Loucy (cell line): ENCODE results near the gene DDX49.

Experiments used
- H2AFZ ChIP-seq: fragments of 200-600 bp; sonication (generic); 2 replicates; pipeline ENCODE4 v1.6.0; 2016; ENCODE audit warnings: antibody characterized with exemption, mild to moderate bottlenecking, low read length, moderate library complexity
- H3F3A ChIP-seq: fragments of 200-600 bp; 2 replicates; pipeline ENCODE4 v1.6.0; 2016; ENCODE audit warnings: antibody characterized with exemption, low read depth, mild to moderate bottlenecking
- H3K27me3 ChIP-seq: fragments of 200-600 bp; sonication (generic); 2 replicates; pipeline ENCODE4 v1.6.1; 2014; ENCODE audit warnings: low read length, mild to moderate bottlenecking; ENCODE audit not compliant: insufficient read depth, poor library complexity, severe bottlenecking
- H3K36me3 ChIP-seq: fragments of 200-600 bp; sonication (generic); 2 replicates; pipeline ENCODE4 v1.6.1; 2016; ENCODE audit warnings: low read length; ENCODE audit not compliant: insufficient read depth
- H3K4me1 ChIP-seq: fragments of 200-600 bp; sonication (generic); 2 replicates; pipeline ENCODE4 v1.5.1; 2014; ENCODE audit warnings: low read length, mild to moderate bottlenecking; ENCODE audit not compliant: insufficient read depth, poor library complexity, severe bottlenecking
- H3K4me2 ChIP-seq: fragments of 200-600 bp; sonication (generic); 2 replicates; pipeline ENCODE4 v1.6.0; 2014; ENCODE audit warnings: antibody characterized with exemption, low read length, low read depth, mild to moderate bottlenecking; ENCODE audit not compliant: poor library complexity, severe bottlenecking
- H3K4me3 ChIP-seq: fragments of 200-600 bp; sonication (generic); 2 replicates; pipeline ENCODE4 v1.5.1; 2014; ENCODE audit warnings: low read length, mild to moderate bottlenecking, mixed read lengths; ENCODE audit not compliant: poor library complexity, severe bottlenecking
- H3K79me2 ChIP-seq: fragments of 200-600 bp; sonication (generic); 2 replicates; pipeline ENCODE4 v1.6.1; 2014; ENCODE audit warnings: low read length; ENCODE audit not compliant: insufficient read depth
- H3K9ac ChIP-seq: fragments of 200-600 bp; sonication (generic); 2 replicates; pipeline ENCODE4 v1.6.0; 2014; ENCODE audit warnings: mild to moderate bottlenecking, low read depth, low read length, moderate library complexity; ENCODE audit not compliant: poor library complexity, severe bottlenecking
- H3K9me2 ChIP-seq: fragments of 200-600 bp; sonication (generic); replicated peaks from 2 replicates; pipeline ENCODE4 v1.6.1; 2016; ENCODE audit warnings: low read depth, low read length, mixed read lengths
- H3K9me3 ChIP-seq: fragments of 200-600 bp; sonication (generic); 2 replicates; pipeline ENCODE4 v1.6.1; 2014; ENCODE audit warnings: mild to moderate bottlenecking, antibody characterized with exemption, low read length, low read depth; ENCODE audit not compliant: insufficient read depth
- H4K20me1 ChIP-seq: fragments of 200-600 bp; sonication (generic); 2 replicates; pipeline ENCODE4 v1.6.0; 2014; ENCODE audit warnings: antibody characterized with exemption, low read length, mild to moderate bottlenecking; ENCODE audit not compliant: insufficient read depth, poor library complexity, severe bottlenecking
- CTCF ChIP-seq: fragments of 200-600 bp; sonication (generic); conservative IDR thresholded peaks from 2 replicates; pipeline ENCODE4 v1.5.1; 2014; ENCODE audit warnings: mild to moderate bottlenecking, antibody characterized with exemption, low read length
- EZH2phosphoT487 ChIP-seq: fragments of 200-600 bp; IDR thresholded peaks from 2 replicates; pipeline ENCODE4 v1.6.1; 2018; ENCODE audit warnings: antibody characterized with exemption, mild to moderate bottlenecking, moderate library complexity, borderline replicate concordance

Gene DDX49

GRCh38 chr19:18903156-18904037 is 16.1 kb upstream of the DDX49 start:
- no peaks in the 10 kb centered on the region for H3K79me2 ChIP-seq
- H3K9me3 ChIP-seq: no peaks in the 10 kb centered on the region
- H2AFZ ChIP-seq: no peak overlapping the region
- no peak for TF ChIP-seq EZH2phosphoT487
- TF ChIP-seq CTCF: no peak
- no peak overlapping the region for H3K4me2 ChIP-seq
- H3K27me3 ChIP-seq: no peaks in the 10 kb centered on the region
- no peak overlapping the region for H3K4me3 ChIP-seq
- H3F3A ChIP-seq: no peaks in the 10 kb centered on the region
- no peaks in the 10 kb centered on the region for H4K20me1 ChIP-seq
- no peak overlapping the region for H3K9ac ChIP-seq
- H3K36me3 ChIP-seq: no peaks in the 10 kb centered on the region; the same call in 1 of the 2 replicates
- no peaks in the 10 kb centered on the region for H3K4me1 ChIP-seq
- no peaks in the 10 kb centered on the region for H3K9me2 ChIP-seq

- TF ChIP-seq EZH2phosphoT487: no peak
- no peak for TF ChIP-seq CTCF
- H4K20me1 ChIP-seq: no peaks in the 10 kb centered on the region
- H3K27me3 ChIP-seq: no peaks in the 10 kb centered on the region
- H3F3A ChIP-seq: no peaks in the 10 kb centered on the region
- H3K36me3 ChIP-seq: no peaks in the 10 kb centered on the region; the same call in 1 of the 2 replicates
- no peak overlapping the region for H3K4me3 ChIP-seq
- H3K9ac ChIP-seq: no peak overlapping the region
- no peaks in the 10 kb centered on the region for H3K79me2 ChIP-seq
- no peaks in the 10 kb centered on the region for H3K9me2 ChIP-seq
- no peak overlapping the region for H3K4me2 ChIP-seq
- H3K4me1 ChIP-seq: no peaks in the 10 kb centered on the region
- no peaks in the 10 kb centered on the region for H3K9me3 ChIP-seq
- no peak overlapping the region for H2AFZ ChIP-seq
These were observed 15.0 kb upstream of the DDX49 start for GRCh38 chr19:18904334-18905057.

GRCh38 chr19:18905058-18905456 is 14.5 kb upstream of the DDX49 start:
- no peak overlapping the region for H3K9ac ChIP-seq
- H3K4me3 ChIP-seq: no peak overlapping the region
- H3K36me3 ChIP-seq: no peaks in the 10 kb centered on the region; the same call in 1 of the 2 replicates

More at GRCh38 chr19:18905058-18905456, 14.5 kb upstream of the DDX49 start:
- Histone ChIP-seq H3K27me3 (no peaks in the 10 kb centered on the region), H3K79me2 (no peaks in the 10 kb centered on the region), H4K20me1 (no peaks in the 10 kb centered on the region), H3K9me3 (no peaks in the 10 kb centered on the region), H3K4me1 (no peaks in the 10 kb centered on the region), H2AFZ (no peak overlapping the region), H3K4me2 (no peak overlapping the region), H3F3A (no peaks in the 10 kb centered on the region), H3K9me2 (no peaks in the 10 kb centered on the region)
- TF ChIP-seq EZH2phosphoT487: no peak
- TF ChIP-seq CTCF: no peak
